H9 (cell line): ENCODE data around the gene RASSF7. TPM values are rescaled to one million over a fixed set of nuclear protein-coding genes. Genes with fewer than 3 reads are reported as not detected.

ENCODE experiments used
- DNase-seq: peaks from one replicate; pipeline ENCODE4 v3.0.0-alpha.2; 2017
- H2AFZ ChIP-seq: one replicate; pipeline ENCODE4 v1.6.1; 2013; ENCODE audit warnings: mild to moderate bottlenecking, low read length, control low read depth, moderate library complexity
- H2AK5ac ChIP-seq: 2 replicates; pipeline ENCODE4 v1.6.1; 2013; ENCODE audit warnings: low read length, control low read depth, mixed read lengths; ENCODE audit not compliant: insufficient read length
- H2BK120ac ChIP-seq: one replicate; pipeline ENCODE4 v1.6.1; 2013; ENCODE audit warnings: low read depth, mild to moderate bottlenecking, low read length, control low read depth, inconsistent platforms; ENCODE audit not compliant: poor library complexity, severe bottlenecking
- H2BK12ac ChIP-seq: 2 replicates; pipeline ENCODE4 v1.6.1; 2013; ENCODE audit warnings: low read length, control low read depth, mixed read lengths, low read depth; ENCODE audit not compliant: insufficient read length
- H2BK15ac ChIP-seq: 2 replicates; pipeline ENCODE4 v1.6.1; 2013; ENCODE audit warnings: low read depth, low read length, control low read depth
- H2BK20ac ChIP-seq: one replicate; pipeline ENCODE4 v1.6.1; 2013; ENCODE audit warnings: low read depth, mild to moderate bottlenecking, low read length, control low read depth, inconsistent platforms; ENCODE audit not compliant: poor library complexity, severe bottlenecking
- H2BK5ac ChIP-seq: 2 replicates; pipeline ENCODE4 v1.6.1; 2013; ENCODE audit warnings: low read length, control low read depth, mixed read lengths; ENCODE audit not compliant: insufficient read length
- H3K14ac ChIP-seq: 2 replicates; pipeline ENCODE4 v1.6.1; 2013; ENCODE audit warnings: low read length, control low read depth; ENCODE audit not compliant: insufficient read depth
- H3K18ac ChIP-seq: 2 replicates; pipeline ENCODE4 v1.6.1; 2013; ENCODE audit warnings: low read depth, mild to moderate bottlenecking, mixed read lengths, low read length, control low read depth; ENCODE audit not compliant: insufficient read length
- H3K23ac ChIP-seq: 2 replicates; pipeline ENCODE4 v1.6.1; 2013; ENCODE audit warnings: low read length, control low read depth, mixed read lengths, low read depth; ENCODE audit not compliant: insufficient read length
- H3K23me2 ChIP-seq: 2 replicates; pipeline ENCODE4 v1.6.1; 2013; ENCODE audit warnings: low read depth, mild to moderate bottlenecking, mixed read lengths, low read length, control low read depth; ENCODE audit not compliant: insufficient read length, poor library complexity, severe bottlenecking
- H3K27ac ChIP-seq: 2 replicates; pipeline ENCODE4 v1.5.1; 2013; ENCODE audit warnings: low read length, control low read depth, mixed read lengths, low read depth; ENCODE audit not compliant: insufficient read length
- H3K27me3 ChIP-seq: 2 replicates; pipeline ENCODE4 v1.6.1; 2013; ENCODE audit warnings: low read length, control low read depth, inconsistent platforms; ENCODE audit not compliant: insufficient read depth
- H3K4ac ChIP-seq: 2 replicates; pipeline ENCODE4 v1.6.1; 2013; ENCODE audit warnings: low read depth, mild to moderate bottlenecking, control low read depth, inconsistent platforms, low read length, moderate library complexity
- H3K4me1 ChIP-seq: 2 replicates; pipeline ENCODE4 v1.6.1; 2013; ENCODE audit warnings: low read length, control low read depth, inconsistent platforms; ENCODE audit not compliant: insufficient read depth
- H3K4me2 ChIP-seq: 2 replicates; pipeline ENCODE4 v1.6.1; 2013; ENCODE audit warnings: low read length, control low read depth, mixed read lengths; ENCODE audit not compliant: insufficient read length, insufficient read depth
- H3K56ac ChIP-seq: 2 replicates; pipeline ENCODE4 v1.6.1; 2013; ENCODE audit warnings: low read depth, mild to moderate bottlenecking, mixed read lengths, low read length, control low read depth; ENCODE audit not compliant: insufficient read length
- H3K79me1 ChIP-seq: 2 replicates; pipeline ENCODE4 v1.6.1; 2013; ENCODE audit warnings: low read depth, mild to moderate bottlenecking, moderate library complexity, low read length, control low read depth, inconsistent platforms; ENCODE audit not compliant: insufficient read depth, poor library complexity, severe bottlenecking
- H3K79me2 ChIP-seq: 2 replicates; pipeline ENCODE4 v1.6.1; 2013; ENCODE audit warnings: low read length, control low read depth, inconsistent platforms; ENCODE audit not compliant: insufficient read depth
- H3K9ac ChIP-seq: 2 replicates; pipeline ENCODE4 v1.6.1; 2013; ENCODE audit warnings: low read length, control low read depth, mixed read lengths; ENCODE audit not compliant: insufficient read length; ENCODE audit errors: extremely low read depth
- H3K9me3 ChIP-seq: one replicate; pipeline ENCODE4 v1.6.1; 2013; ENCODE audit warnings: low read depth, low read length, inconsistent platforms; ENCODE audit not compliant: control insufficient read depth
- H3T11ph ChIP-seq: one replicate; pipeline ENCODE4 v1.6.1; 2013; ENCODE audit warnings: mild to moderate bottlenecking, low read length, control low read depth, inconsistent platforms
- H4K20me1 ChIP-seq: one replicate; pipeline ENCODE4 v1.6.1; 2013; ENCODE audit not compliant: control insufficient read depth, insufficient read length, insufficient read depth
- H4K5ac ChIP-seq: 2 replicates; pipeline ENCODE4 v1.6.1; 2013; ENCODE audit warnings: low read depth, mild to moderate bottlenecking, mixed read lengths, low read length, control low read depth; ENCODE audit not compliant: insufficient read length
- H4K8ac ChIP-seq: replicated peaks from 2 replicates; pipeline ENCODE4 v1.6.1; 2013; ENCODE audit warnings: low read length, control low read depth, mixed read lengths, low read depth; ENCODE audit not compliant: insufficient read length
- H4K91ac ChIP-seq: 2 replicates; pipeline ENCODE4 v1.6.1; 2013; ENCODE audit warnings: low read depth, mild to moderate bottlenecking, moderate library complexity, mixed read lengths, low read length, control low read depth; ENCODE audit not compliant: insufficient read length
- H3K27ac Mint-ChIP-seq, 3 experiments: 2 replicates in 2 of 3; 3 replicates in 1 of 3; pipeline ENCODE4 v1.8.0; 2020 to 2021; ENCODE audit warnings: mixed read lengths in 3 of 3, mild to moderate bottlenecking in 1 of 3, moderate library complexity in 1 of 3
- H3K27me3 Mint-ChIP-seq: 2 replicates; pipeline ENCODE4 v1.8.0; 2021; ENCODE audit warnings: low read depth, mild to moderate bottlenecking, moderate library complexity, mixed read lengths
- H3K36me3 Mint-ChIP-seq, 3 experiments: 2 replicates in 2 of 3; 3 replicates in 1 of 3; pipeline ENCODE4 v1.8.0; 2020 to 2021; ENCODE audit warnings: low read depth in 3 of 3, mixed read lengths in 3 of 3; ENCODE audit not compliant: insufficient read depth in 1 of 3
- H3K4me1 Mint-ChIP-seq, 2 experiments: 2 replicates each; pipeline ENCODE4 v1.8.0; 2020; ENCODE audit warnings: mixed read lengths in 2 of 2
- H3K4me3 Mint-ChIP-seq, 2 experiments: 2 replicates in 1 of 2; 3 replicates in 1 of 2; pipeline ENCODE4 v1.8.0; 2020 to 2021; ENCODE audit warnings: mild to moderate bottlenecking in 2 of 2, mixed read lengths in 2 of 2, moderate library complexity in 1 of 2
- H3K9me3 Mint-ChIP-seq, 2 experiments: 2 replicates in 1 of 2; 3 replicates in 1 of 2; pipeline ENCODE4 v1.8.0; 2020; ENCODE audit warnings: mild to moderate bottlenecking in 2 of 2, mixed read lengths in 2 of 2, moderate library complexity in 1 of 2
- WGBS: extraction: QIAGEN DNeasy Blood & Tissue Kit; methylation state at CpG from one replicate; pipeline ENCODE4 v1.1.7; 2013; ENCODE audit warnings: missing lambda C conversion rate, low lambda C conversion rate, mixed read lengths; ENCODE audit not compliant: insufficient read length; ENCODE audit errors: extremely low coverage; 5-methylcytosine and 5-hydroxymethylcytosine counted together
- total RNA-seq: library from RNA; stranded (reverse); gene quantifications from 2 replicates; pipeline ENCODE4 v1.2.1, GENCODE V29; 2021
- TF ChIP-seq, protein P1 (sequence below): fragments of 200-600 bp; sonication (generic); conservative IDR thresholded peaks from 3 replicates; pipeline ENCODE4 v1.8.0; 2021; ENCODE audit warnings: antibody characterized with exemption, mild to moderate bottlenecking

RASSF7 gene
- total RNA-seq, 1 experiment from 2014 or later = 26.3 TPM

- H3K27ac ChIP-seq = no peak overlapping the region
- WGBS = no CpG with 5 or more reads among the region's 6 CpGs
- H3K79me2 ChIP-seq = no peaks in the 10 kb centered on the region
- no peak for DNase-seq
- no peak overlapping the region for H2AK5ac ChIP-seq
- H3K23me2 ChIP-seq = peaks cover 3% of the 10 kb centered on the region
- no peak overlapping the region for H3K4me3 Mint-ChIP-seq
- no peak overlapping the region for H2BK12ac ChIP-seq
- no peak overlapping the region for H4K5ac ChIP-seq
- no peaks in the 10 kb centered on the region for H3K79me1 ChIP-seq
- H3K4me1 ChIP-seq = no peaks in the 10 kb centered on the region
- no peaks in the 10 kb centered on the region for H4K20me1 ChIP-seq
- no peak overlapping the region for H3K14ac ChIP-seq
- no peak overlapping the region for H4K8ac ChIP-seq
- H3K9me3 Mint-ChIP-seq = peaks cover 27% of the 10 kb centered on the region in 2 experiments
- H4K91ac ChIP-seq = no peak overlapping the region
- H3K27me3 Mint-ChIP-seq = peaks cover 2% of the 10 kb centered on the region
- no peaks in the 10 kb centered on the region for H3K27me3 ChIP-seq
- no peak overlapping the region for H3K9ac ChIP-seq
- peaks cover 3 to 4% of the 10 kb centered on the region in 2 experiments; a peak in 3 of 4 replicates for H3K4me1 Mint-ChIP-seq
- H3T11ph ChIP-seq = no peak overlapping the region
- H2BK5ac ChIP-seq = no peak overlapping the region
- H3K4me2 ChIP-seq = no peak overlapping the region
- H3K56ac ChIP-seq = no peak overlapping the region
- H3K18ac ChIP-seq = no peak overlapping the region
- H2BK120ac ChIP-seq = no peak overlapping the region
- no peak overlapping the region for H2BK20ac ChIP-seq
- no peak overlapping the region for H2AFZ ChIP-seq
- H3K27ac Mint-ChIP-seq = no peak overlapping the region
- H3K9me3 ChIP-seq = no peaks in the 10 kb centered on the region
- no peak overlapping the region for H2BK15ac ChIP-seq
- TF ChIP-seq, protein P1, sequence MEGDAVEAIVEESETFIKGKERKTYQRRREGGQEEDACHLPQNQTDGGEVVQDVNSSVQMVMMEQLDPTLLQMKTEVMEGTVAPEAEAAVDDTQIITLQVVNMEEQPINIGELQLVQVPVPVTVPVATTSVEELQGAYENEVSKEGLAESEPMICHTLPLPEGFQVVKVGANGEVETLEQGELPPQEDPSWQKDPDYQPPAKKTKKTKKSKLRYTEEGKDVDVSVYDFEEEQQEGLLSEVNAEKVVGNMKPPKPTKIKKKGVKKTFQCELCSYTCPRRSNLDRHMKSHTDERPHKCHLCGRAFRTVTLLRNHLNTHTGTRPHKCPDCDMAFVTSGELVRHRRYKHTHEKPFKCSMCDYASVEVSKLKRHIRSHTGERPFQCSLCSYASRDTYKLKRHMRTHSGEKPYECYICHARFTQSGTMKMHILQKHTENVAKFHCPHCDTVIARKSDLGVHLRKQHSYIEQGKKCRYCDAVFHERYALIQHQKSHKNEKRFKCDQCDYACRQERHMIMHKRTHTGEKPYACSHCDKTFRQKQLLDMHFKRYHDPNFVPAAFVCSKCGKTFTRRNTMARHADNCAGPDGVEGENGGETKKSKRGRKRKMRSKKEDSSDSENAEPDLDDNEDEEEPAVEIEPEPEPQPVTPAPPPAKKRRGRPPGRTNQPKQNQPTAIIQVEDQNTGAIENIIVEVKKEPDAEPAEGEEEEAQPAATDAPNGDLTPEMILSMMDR = no peak
- no peak overlapping the region for H3K4ac ChIP-seq
- H3K23ac ChIP-seq = no peak overlapping the region
- peaks cover 33 to 43% (median 41%) of the 10 kb centered on the region in 3 experiments for H3K36me3 Mint-ChIP-seq
Observed at GRCh38 chr11:515131-515530, 45.6 kb upstream of the RASSF7 start.
